NCI-H128 (cell line): ENCODE measurements around the gene ZNF277.
"Not testable (repeated sequence)": the region's sequence is repeated elsewhere in the genome, so short reads cannot be mapped to it uniquely, and the experiment has no call there.

Experiments used
- DNase-seq: peaks from one replicate; lab custom pipeline; 2025; ENCODE audit not compliant: unreplicated experiment; lab: John Stamatoyannopoulos, UW

Gene ZNF277

DNA sequence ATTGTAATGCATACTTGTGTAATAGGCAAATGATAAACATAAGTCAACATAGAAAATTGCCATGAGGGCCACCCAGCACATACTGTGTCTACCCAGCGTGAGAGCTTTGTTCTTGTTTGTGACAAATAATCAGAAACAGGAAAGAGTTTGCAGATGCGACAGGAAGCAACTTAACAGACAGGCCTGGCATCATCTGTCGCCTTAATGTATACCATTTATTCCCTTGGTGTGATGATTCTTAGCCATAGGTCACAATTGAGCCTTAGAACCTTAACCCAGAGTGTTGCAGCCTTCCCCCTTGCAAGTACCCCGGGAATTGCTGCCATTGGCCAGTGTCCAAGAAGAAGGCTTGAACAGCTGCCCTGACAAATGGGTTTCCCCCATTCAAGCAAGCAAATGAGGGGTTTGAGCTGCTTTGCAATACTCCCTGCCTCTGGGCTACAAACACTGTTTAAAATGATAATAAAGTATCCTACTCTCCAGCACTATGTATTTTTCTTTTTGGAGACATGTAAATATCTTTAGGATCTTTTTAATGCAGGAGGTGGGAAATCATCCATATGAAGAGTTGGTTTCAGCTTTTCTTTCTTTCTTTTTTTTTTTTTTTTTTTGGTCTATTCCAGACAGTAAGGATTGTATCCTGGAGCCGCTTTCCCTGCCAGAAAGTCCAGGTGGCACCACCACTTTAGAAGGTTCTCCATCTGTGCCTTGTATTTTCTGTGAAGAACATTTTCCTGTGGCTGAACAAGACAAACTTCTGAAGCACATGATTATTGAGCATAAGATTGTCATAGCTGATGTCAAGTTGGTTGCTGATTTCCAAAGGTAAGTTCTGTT is 80.0 kb downstream of the ZNF277 start:
- DNase-seq, result no peak

DNA sequence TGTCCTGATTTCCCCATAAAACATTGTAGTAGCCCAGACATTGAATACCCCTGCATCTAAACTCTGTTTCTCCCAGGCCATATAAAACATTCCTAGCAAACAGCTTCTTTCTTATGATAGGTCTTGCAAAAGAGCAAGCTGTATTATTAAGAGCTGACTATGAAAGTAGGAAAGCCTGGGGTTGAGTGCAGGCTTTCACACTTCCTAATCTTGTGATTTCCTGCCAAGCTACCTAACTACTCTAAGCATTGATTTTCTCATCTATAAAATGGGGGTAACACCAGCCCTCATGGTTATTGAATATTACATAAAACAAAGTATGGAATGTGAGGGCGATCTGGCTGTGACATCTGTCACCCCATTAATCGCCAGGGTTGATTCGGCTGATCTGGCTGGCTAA is 81.8 kb downstream of the ZNF277 start:
- DNase-seq, result no peak

DNA sequence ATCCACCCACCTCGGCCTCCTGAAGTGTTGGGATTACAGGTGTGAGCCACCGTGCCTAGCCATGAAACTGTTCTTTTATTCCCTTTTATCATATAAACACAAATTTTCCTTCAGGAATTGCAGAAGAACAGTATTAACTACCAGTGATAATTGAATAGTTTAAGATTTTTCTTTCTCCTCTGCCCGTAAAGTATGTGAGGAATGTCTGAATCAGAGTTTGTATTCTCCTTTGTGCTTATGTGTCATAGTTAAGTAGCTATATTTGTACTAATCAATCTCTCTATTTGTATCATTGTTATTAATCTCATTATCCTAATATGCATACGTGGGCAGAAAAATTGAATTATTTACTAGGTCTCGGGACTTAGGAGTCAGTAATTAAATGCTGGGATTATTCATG is 83.6 kb downstream of the ZNF277 start:
- DNase-seq, result no peak

DNA sequence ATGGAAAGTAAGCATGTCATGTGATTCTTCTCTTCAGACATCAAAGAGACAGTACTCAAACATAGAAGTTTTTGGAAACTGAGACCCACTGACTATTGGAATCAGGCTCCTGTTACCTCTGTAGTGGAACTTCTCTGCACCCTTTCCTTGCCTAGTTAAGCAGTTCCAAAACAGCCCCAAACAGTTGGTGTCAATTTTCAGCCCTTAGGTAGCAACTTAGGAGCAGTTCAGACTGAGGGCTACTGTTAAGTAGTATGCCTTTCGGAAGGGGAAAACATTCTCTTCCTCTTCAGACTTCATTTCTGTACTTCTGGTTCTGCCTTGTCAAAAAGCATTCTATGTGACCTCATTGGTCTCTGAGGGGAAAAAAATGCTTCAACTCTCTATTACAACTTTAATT is 85.7 kb downstream of the ZNF277 start:
- DNase-seq, result no peak

DNA sequence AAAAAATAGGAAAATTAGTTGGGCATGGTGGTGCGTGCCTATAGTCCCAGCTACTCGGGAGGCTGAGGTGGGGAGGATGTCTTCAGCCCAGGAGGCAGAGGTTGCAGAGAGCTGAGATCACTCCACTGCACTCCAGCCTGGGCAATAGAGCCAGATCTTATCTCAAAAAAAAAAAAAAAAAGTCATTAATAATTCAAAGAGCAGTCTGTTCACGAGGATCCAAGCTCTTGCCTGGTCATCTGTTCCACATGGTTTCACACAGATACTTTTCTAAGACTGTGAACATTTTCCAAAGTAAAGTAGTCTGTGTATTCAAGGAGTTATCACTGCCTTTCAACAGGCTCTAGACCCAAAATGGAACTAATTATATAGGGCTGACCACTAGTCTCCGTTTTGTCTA is 86.9 kb downstream of the ZNF277 start:
- no peak for DNase-seq

DNA sequence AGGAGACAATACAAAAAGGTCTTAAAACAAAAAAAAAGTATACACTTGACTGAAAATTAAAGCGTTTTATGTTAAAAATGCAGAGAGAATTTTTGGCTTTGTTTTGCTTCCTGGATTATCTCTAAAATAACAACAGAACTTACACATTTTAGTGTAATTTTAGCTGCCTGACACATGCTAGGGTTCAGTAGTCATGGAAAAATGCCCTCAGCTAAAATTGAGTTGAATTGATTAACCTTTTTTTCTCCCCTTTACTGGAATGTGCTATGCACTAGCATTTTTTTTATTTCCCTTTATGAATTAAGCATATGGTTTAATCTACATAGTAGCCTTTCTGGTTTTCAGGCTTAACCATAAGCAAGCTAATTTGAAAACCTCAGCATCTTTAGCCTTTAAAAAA is 89.9 kb downstream of the ZNF277 start:
- no peak for DNase-seq

DNA sequence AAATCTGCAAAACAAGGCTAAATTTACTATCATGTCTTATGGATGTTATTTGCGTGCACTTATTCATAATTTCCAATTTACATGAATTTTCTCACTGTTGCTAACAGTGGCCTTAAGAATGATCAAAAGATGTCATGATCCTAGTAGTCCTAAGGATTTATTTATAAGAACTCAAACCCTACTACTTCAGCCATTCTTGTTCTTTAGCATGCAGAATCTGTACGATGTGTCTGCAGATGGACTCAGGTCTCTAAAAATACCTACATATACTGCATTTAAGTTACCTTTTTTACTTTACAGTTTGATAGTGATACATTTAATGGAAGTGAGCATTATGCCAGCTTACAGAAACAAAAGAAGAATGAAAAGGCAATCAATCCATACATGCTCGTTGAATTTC is 91.2 kb downstream of the ZNF277 start:
- no peak for DNase-seq

DNA sequence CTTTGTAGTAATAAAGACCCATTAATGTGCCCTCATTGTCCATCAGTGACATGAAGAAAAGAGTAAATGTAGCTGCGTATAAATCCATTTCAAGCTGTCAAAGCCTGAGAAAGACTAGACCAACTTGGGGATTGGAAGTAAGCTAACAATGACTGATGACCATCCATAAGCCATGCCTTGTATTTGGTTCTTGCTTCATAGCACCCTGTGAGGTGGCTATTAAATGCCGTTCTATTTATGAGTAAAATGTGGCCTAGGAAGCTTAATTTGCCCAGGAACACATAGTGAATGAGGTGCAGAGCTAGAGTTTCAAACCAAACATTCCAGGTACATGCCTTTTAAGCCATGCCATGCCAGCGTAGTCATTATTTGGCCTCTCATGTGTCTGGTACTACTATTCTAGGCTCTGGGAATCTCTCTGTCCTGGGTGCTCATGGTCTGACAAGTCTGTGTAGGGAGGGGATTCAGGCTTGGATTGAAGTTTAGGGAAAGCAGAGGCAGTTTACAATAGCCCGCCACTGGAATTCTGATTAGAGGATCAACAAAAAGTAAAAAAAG is 92.1 kb downstream of the ZNF277 start:
- DNase-seq, result no peak

DNA sequence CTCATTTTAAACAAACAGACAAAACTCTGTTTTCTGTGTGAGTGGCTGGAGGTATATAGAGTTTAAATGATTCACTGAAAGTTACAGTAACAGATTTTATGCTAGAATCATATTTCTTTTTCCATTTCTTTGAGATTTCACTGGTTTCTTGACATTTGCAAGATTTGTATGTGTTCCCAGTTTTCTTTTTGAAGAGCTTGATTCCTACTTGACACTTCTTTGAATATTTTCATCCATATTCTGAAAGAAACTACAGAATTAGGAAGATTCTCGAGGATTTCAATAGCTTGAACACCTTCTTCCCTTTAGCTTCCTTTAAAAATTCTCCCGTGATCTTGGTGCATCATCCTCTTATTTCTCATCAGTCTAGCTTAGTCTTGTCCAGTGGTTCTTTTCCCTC is 93.6 kb downstream of the ZNF277 start:
- DNase-seq, result no peak

DNA sequence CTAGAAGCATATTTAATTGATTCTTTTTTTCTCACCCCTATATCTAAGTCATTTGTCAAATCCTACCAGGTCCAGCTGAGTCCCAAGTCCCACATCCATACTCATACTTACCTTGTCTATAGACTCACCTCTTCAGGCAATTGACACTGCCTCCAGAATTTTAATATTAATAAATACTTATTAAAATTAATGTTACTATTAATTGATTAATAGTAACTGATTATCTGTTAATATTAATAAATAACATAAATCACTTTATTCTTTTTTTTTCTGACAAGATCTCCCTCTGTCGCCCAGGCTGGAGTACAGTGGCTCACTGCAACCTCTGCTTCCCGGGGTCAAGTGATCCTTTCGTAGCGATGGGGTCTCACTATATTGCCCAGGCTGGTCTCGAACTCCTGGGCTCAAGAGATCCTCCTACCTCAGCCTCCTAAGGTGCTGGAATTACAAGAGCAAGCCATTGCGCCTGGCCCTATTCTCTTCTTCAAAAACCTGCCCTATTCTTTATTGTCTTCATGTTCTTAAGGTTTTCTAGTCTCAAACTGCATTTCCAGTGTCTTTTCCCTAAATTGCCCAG is 94.4 kb downstream of the ZNF277 start:
- DNase-seq, result no peak

DNA sequence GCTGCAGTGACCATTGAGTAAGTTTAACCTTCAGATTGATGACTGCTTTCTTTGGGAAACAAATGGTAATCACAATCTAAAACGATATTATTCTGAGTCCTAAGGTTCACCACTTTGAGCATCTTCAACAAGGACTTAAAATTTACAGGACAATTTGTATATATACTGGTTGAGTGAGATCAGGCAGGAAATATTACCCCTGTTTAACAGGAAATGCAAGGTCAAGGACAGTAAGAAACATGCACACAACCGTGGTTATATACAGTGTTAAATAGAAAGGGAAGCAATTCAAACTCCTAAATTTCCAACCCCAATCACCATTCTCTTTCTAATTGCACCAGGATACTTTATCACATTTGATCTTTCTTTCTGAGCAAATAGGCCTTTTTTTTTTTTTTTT is 96.1 kb downstream of the ZNF277 start:
- DNase-seq, result no peak

DNA sequence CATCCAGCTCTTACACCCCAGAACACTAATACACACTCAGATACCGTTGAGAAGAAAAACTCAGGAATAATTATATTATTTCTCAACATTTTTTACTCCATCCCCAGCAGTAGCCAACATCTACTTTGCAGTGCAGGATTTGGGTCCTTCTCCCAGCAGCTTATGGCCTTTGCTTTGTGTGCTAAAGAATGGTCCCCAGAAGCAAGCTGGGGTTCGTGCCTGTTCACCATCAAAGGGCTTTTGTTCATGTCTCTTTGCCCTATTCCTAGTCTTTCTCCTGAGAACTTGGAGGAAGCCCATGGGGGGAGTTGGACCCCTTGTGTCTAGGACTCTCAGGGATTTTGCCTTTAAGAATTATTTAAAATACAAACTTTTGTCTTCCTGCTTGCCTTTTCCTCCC is 100.4 kb downstream of the ZNF277 start:
- DNase-seq, result no peak

DNA sequence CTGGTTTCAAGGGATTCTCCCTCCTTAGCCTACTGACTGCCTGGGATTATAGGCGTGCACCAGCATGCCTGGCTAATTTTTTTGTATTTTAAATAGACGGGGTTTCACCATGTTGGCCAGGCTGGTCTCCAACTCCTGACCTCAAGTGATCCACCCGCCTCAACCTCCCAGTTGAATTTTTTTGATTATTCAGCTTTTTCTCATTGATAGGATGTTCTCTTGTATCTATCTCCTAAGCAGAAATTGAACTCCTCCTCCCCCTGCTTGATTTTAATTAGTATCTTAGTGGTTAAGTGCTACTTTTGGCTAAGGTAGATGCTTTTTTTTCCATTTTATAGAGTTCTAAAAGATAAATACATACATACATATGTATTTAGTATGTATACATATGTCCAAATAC is 101.0 kb downstream of the ZNF277 start:
- DNase-seq, result no peak

DNA sequence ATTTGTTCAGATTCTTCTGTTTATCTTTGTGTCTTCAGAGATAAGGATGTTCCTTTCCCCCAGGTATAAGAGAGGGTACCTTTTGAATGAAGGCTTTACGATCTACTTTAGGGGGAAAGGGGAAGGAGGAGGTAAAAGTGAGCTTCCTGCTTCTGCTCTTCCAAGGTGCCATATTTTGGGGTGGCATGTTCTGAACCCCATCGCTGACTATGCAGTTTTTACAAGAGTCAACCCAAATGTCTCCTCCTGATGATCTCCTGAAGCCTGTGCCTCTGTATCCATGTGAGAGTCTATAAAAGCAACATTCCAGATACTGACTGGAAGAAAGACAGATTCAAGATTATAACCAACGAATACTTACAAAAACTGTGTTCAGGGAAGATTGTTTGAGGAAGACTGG is 102.5 kb downstream of the ZNF277 start:
- DNase-seq, result no peak

DNA sequence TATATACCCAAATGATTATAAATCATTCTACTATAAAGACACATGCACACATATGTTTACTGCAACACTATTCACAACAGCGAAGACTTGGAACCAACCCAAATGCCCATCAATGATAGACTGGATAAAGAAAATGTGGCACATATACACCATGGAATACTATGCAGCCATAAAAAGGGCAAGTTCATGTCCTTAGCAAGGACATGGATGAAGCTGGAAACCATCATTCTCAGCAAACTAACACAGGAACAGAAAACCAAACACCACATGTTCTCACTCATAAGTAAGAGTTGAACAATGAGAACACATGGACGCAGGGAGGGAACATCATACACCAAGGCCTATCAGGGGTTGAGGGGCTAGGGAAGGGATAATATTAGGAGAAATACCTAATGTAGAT is 110.3 kb downstream of the ZNF277 start:
- DNase-seq, result not testable (repeated sequence)

DNA sequence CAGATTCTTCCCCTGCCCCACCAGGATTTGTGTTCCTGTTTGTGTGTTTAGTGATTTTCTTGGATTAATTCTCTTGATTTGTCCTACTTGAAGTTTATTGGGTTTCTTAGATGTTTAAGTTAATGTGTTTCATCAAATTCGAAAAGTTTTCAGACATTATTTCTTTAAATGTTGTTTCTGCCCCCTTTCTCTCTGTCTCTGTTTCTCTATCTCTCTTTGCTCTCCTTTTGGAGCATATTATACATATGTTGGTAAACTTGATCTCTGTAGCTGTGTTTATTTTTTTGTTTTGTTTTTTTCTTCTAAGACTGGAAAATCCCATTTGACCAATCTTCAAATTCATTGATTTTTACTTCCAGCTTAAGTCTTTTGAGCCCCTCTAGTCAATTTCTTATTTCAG is 115.6 kb downstream of the ZNF277 start:
- DNase-seq, result no peak

DNA sequence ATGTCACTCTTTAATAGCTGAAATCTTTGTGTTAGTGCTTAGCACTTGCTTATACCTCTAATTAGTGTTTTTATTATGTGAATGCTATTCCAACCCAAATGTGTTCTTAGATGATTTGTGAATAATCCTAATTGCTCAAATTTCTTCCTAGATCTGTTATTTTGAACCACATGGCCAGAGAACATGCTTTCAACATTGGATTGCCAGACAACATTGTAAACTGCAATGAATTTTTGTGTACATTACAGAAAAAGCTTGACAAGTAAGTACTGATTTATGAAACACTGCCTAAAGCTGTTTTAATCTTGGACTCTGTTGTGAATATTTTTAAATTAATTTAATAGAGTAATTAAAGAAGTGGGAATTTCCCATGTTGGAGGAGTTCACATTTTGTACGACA is 121.1 kb downstream of the ZNF277 start:
- no peak for DNase-seq

DNA sequence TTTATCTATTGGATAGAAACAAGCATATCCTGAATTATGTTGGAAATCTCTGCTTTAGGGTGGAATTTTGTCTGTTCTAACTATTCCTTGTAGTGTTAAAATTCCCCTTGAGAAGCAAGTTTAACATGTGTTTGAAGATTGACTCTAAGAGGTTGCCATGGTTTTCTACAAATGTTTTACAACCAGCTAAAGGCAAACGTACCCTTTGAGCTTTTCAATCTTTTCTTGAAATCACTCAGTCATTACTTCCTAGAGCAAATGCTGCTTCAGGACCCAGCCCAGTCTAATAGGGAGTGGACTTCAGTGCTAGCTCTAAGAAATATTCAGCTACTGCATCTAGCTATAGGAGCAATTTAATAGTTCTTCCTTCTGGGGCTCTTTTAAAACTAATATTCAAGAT is 125.0 kb downstream of the ZNF277 start:
- no peak for DNase-seq

DNA sequence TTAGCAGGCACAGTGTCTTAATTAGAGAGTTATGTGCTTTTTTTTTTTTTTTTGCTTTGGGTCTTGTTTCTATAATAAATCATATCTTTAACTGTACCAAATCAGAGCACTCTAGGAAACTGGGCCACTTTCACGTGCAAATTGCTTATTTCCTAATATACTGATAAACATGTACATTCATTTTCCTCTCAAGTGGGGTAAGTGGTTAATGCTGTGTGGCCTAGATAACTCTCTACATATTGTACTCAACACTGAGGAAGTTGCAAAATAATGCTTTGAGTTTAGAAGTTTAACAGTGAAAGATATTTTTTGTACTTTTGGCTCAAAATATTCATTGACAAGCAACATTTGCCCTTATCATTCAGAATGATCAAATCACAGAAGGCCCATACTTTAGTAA is 127.9 kb downstream of the ZNF277 start:
- no peak for DNase-seq

DNA sequence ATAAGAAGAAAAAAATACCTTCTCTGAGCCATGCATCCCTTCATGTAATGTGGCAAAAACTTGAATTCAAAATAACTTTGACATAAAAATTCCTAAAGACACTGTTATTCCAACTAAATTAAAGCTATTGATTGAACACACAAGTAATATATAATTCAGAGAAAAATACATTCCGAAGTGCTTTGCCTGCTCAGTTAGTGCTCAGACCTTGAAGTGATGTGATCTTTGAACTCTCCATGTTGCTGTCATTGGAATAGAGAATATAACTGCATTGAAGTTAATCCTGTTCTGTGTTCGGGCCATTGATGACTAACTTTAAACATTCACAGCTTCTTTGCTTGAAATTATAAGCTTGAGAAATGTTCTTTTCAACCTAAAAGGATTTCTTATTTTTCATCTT is 129.8 kb downstream of the ZNF277 start:
- DNase-seq, result no peak

DNA sequence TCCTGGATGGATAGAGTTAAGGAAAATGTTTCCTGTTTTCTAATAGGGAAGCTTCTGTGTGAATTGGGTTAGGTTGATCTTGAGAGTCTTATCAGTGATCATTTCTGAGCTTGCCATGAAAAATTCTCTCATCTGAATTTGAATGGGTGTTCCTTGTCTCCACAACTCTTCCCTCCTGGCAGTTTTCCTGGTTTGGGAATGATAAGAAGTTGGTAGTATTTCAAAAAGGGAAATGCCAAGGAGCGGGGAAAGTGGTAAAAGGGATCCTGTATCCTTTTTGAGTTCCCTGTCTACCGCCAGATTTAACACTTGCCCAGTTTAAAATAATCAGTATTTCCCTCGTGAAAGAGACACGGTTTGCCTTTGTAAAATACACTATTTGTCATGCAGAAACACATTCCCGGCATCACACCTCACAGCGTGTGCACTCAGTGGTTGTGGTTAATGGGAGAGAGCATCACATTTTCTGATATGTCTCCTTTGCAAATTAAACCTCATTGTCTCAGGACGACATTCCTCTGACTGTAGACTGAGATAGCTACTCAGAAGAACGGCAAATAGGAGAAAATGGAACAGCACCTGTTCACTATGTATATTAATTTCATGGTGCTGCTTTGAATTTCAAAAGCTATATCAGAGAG is 130.6 kb downstream of the ZNF277 start:
- no peak for DNase-seq

DNA sequence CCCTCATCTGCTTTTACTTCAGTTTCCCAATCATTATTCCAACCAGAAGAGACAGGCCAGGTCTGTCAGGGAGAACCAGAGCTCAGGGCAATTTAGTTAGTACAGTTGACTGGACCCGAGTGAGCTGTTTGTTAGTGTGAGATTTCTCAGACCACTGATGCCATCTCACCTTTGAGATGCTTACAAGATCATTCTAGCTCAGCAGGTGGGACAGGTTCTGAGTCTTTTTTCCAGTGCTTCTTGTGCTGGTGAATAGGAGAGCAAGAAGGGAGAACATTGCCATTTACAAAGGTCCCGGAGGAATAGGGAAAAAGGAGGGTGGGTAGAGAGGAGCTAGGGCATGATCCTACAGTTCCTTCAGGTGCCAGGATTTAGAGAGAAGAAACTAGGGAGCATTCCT is 131.4 kb downstream of the ZNF277 start:
- DNase-seq, result no peak
